Progenitor cell of endocrine pancreas (in vitro differentiated cells): ENCODE results near the gene NKIRAS2. TPM values are rescaled to one million over a fixed set of nuclear protein-coding genes. Genes with fewer than 3 reads are reported as not detected.
A peak's percentile ranks its signal among the peaks of the same experiment; 100 is the strongest.

Experiments used
- DNase-seq: peaks from one replicate; pipeline ENCODE4 v3.0.0; 2021; ENCODE audit warnings: low spot score; ENCODE audit not compliant: unreplicated experiment
- H3K27ac Mint-ChIP-seq: 2 replicates; pipeline ENCODE4 v1.8.0; 2021; ENCODE audit warnings: mild to moderate bottlenecking, moderate library complexity, mixed read lengths
- H3K27me3 Mint-ChIP-seq: 2 replicates; pipeline ENCODE4 v1.8.0; 2021; ENCODE audit warnings: mixed read lengths
- H3K36me3 Mint-ChIP-seq: 2 replicates; pipeline ENCODE4 v1.8.0; 2022; ENCODE audit warnings: mixed read lengths; ENCODE audit not compliant: insufficient read depth
- H3K4me1 Mint-ChIP-seq: 2 replicates; pipeline ENCODE4 v1.8.0; 2021; ENCODE audit warnings: low read depth, mixed read lengths
- H3K4me3 Mint-ChIP-seq: 2 replicates; pipeline ENCODE4 v1.8.0; 2021; ENCODE audit warnings: low read depth, mild to moderate bottlenecking, moderate library complexity, mixed read lengths
- H3K9me3 Mint-ChIP-seq: 2 replicates; pipeline ENCODE4 v1.8.0; 2021; ENCODE audit warnings: low read depth, mixed read lengths
- CTCF ChIP-seq: fragments of 200-600 bp; sonication (generic); IDR thresholded peaks from one replicate; pipeline ENCODE4 v1.5.0; 2021; ENCODE audit warnings: antibody characterized with exemption, mild to moderate bottlenecking; ENCODE audit not compliant: unreplicated experiment
- total RNA-seq: library from RNA; stranded (reverse); gene quantifications from 2 replicates; pipeline ENCODE4 v1.2.1, GENCODE V29; 2021

NKIRAS2 gene
- total RNA-seq, 1 donor from 2014 or later = 48.1 TPM

GRCh38 chr17:42058063-42058462 lies 38.2 kb downstream of the NKIRAS2 start:
- no peaks in the 10 kb centered on the region for H3K36me3 Mint-ChIP-seq
- H3K4me1 Mint-ChIP-seq = peaks cover 5% of the 10 kb centered on the region
- peaks cover 33% of the 10 kb centered on the region for H3K27me3 Mint-ChIP-seq
- H3K4me3 Mint-ChIP-seq = no peak overlapping the region
- no peaks in the 10 kb centered on the region for H3K9me3 Mint-ChIP-seq
- TF ChIP-seq CTCF = no peak
- DNase-seq = no peak
- no peak overlapping the region for H3K27ac Mint-ChIP-seq

- H3K9me3 Mint-ChIP-seq = no peaks in the 10 kb centered on the region
- H3K27me3 Mint-ChIP-seq = peaks cover 29% of the 10 kb centered on the region
- DNase-seq = no peak
- H3K4me1 Mint-ChIP-seq = peaks cover 2% of the 10 kb centered on the region
- TF ChIP-seq CTCF = no peak
- H3K4me3 Mint-ChIP-seq = no peak overlapping the region
- no peaks in the 10 kb centered on the region for H3K36me3 Mint-ChIP-seq
- no peak overlapping the region for H3K27ac Mint-ChIP-seq
Observed at GRCh38 chr17:42059815-42060214, 39.9 kb downstream of the NKIRAS2 start.

GRCh38 chr17:42060231-42060630 lies 40.3 kb downstream of the NKIRAS2 start:
- no peak for DNase-seq
- no peaks in the 10 kb centered on the region for H3K36me3 Mint-ChIP-seq
- H3K27me3 Mint-ChIP-seq = peaks cover 29% of the 10 kb centered on the region
- TF ChIP-seq CTCF = no peak
- no peaks in the 10 kb centered on the region for H3K9me3 Mint-ChIP-seq
- no peaks in the 10 kb centered on the region for H3K4me1 Mint-ChIP-seq
- H3K27ac Mint-ChIP-seq = no peak overlapping the region
- no peak overlapping the region for H3K4me3 Mint-ChIP-seq

- no peak for TF ChIP-seq CTCF
- DNase-seq = no peak
- Mint-ChIP-seq H3K27ac (peak overlapping the region; percentile 10), H3K4me3 (no peak overlapping the region), H3K9me3 (no peaks in the 10 kb centered on the region), H3K36me3 (no peaks in the 10 kb centered on the region), H3K27me3 (peaks cover 22% of the 10 kb centered on the region), H3K4me1 (no peaks in the 10 kb centered on the region)
Observed at GRCh38 chr17:42061646-42062487, 42.0 kb downstream of the NKIRAS2 start.

- H3K9me3 Mint-ChIP-seq = no peaks in the 10 kb centered on the region
- DNase-seq = no peak
- no peaks in the 10 kb centered on the region for H3K4me1 Mint-ChIP-seq
- no peak overlapping the region for H3K27ac Mint-ChIP-seq
- no peak for TF ChIP-seq CTCF
- H3K36me3 Mint-ChIP-seq = no peaks in the 10 kb centered on the region
- no peak overlapping the region for H3K4me3 Mint-ChIP-seq
- peaks cover 25% of the 10 kb centered on the region for H3K27me3 Mint-ChIP-seq
Observed at GRCh38 chr17:42062681-42063080, 42.8 kb downstream of the NKIRAS2 start.
